Measurements from ENCODE around the gene KIAA0930.

DNA sequence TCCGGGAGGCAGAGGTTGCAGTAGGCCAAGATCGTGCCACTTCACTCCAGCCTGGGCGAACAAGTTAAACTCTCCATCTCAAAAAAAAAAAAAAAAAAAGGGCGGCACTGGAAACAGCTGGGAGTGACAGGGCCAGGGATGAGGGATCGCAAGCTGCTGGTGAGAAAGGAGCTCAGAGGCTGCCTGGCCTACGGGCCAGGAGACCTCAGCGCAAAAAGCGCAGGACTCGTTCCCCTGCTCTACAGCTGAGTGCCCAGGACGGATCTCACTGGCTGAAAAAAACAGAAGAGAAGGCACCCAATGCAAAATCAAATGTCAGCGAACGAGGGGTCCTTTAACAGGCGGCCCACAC is 77.6 kb downstream of the KIAA0930 start:
- TF ChIP-seq, protein P1, sequence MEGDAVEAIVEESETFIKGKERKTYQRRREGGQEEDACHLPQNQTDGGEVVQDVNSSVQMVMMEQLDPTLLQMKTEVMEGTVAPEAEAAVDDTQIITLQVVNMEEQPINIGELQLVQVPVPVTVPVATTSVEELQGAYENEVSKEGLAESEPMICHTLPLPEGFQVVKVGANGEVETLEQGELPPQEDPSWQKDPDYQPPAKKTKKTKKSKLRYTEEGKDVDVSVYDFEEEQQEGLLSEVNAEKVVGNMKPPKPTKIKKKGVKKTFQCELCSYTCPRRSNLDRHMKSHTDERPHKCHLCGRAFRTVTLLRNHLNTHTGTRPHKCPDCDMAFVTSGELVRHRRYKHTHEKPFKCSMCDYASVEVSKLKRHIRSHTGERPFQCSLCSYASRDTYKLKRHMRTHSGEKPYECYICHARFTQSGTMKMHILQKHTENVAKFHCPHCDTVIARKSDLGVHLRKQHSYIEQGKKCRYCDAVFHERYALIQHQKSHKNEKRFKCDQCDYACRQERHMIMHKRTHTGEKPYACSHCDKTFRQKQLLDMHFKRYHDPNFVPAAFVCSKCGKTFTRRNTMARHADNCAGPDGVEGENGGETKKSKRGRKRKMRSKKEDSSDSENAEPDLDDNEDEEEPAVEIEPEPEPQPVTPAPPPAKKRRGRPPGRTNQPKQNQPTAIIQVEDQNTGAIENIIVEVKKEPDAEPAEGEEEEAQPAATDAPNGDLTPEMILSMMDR (IDR thresholded peaks at IDR 0.05; ENCODE audit: borderline replicate concordance, extremely low read depth, low read length, poor library complexity, severe bottlenecking), result no peak
- no peak for TF ChIP-seq EZH2 (IDR thresholded peaks at IDR 0.05; ENCODE audit: borderline replicate concordance, low read depth, low read length, severe bottlenecking)

All from DND-41 (cell line).